ENCODE measurements around the gene ZMYM5.

Gene ZMYM5

DNA sequence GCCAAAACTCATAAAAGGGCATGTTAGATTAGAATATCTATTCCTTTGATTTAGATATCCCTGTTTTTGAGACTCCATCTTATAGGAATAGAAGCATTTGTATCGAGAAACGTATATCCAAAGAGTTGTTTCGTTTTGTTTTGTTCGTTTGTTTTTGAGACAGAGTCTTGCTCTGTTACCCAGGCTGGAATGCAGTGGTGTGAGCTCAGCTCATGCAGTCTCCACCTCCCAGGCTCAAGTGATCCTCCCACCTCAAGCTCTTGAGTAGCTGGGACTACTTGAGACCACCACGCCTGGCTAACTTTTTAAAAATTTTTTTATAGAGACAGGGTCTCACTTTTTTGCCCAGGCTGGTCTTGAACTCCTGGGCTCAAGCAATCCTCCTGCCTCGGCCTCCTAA, 26.6 kb upstream of the ZMYM5 start:
- H3K4me2 ChIP-seq, result no peak overlapping the region
- no peaks in the 10 kb centered on the region for H3K79me2 ChIP-seq (ENCODE audit: insufficient read depth, low read depth)
- H3K36me3 ChIP-seq (ENCODE audit: insufficient read depth), result no peaks in the 10 kb centered on the region
- H3K9ac ChIP-seq, result no peak overlapping the region
- H2AFZ ChIP-seq (ENCODE audit: low read depth), result no peak overlapping the region
- H4K20me1 ChIP-seq (ENCODE audit: insufficient read depth), result no peaks in the 10 kb centered on the region
- H3K4me1 ChIP-seq (ENCODE audit: low read depth, poor library complexity, severe bottlenecking), result no peaks in the 10 kb centered on the region
- no peak overlapping the region for H3K4me3 ChIP-seq (IDR thresholded peaks at IDR 0.05; ENCODE audit: insufficient read depth, low read depth, low read length)
- no peaks in the 10 kb centered on the region for H3K27me3 ChIP-seq (ENCODE audit: insufficient read depth, low read depth)
- no peak overlapping the region for H3K27ac ChIP-seq
- TF ChIP-seq CTCF (conservative IDR thresholded peaks at IDR 0.05; ENCODE audit: low read depth, low read length), result no peak

DNA sequence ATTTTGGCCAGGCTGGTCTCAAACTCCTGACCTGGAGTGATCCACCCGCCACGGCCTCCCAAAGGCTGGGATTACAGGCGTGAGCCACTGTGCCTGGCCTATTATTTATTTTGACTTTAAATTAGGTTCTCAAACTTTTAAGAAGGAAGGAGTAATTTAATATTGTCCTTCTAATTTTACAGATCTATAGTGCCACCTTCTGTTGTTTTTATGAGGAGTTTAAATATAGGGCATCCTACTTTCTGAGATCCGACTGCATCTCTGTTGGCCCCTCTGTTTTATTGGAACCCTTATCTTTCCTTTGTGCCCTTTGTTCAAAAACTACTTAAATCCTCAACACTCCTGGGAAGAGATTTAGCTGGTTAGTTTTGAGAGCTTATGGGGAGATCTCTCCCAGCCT, 25.4 kb upstream of the ZMYM5 start:
- Histone ChIP-seq H3K79me2 (ENCODE audit: insufficient read depth, low read depth) (no peaks in the 10 kb centered on the region), H4K20me1 (ENCODE audit: insufficient read depth) (no peaks in the 10 kb centered on the region), H3K4me2 (no peak overlapping the region), H3K27ac (no peak overlapping the region), H3K4me1 (ENCODE audit: low read depth, poor library complexity, severe bottlenecking) (no peaks in the 10 kb centered on the region), H3K36me3 (ENCODE audit: insufficient read depth) (no peaks in the 10 kb centered on the region), H3K27me3 (ENCODE audit: insufficient read depth, low read depth) (no peaks in the 10 kb centered on the region), H2AFZ (ENCODE audit: low read depth) (no peak overlapping the region), H3K4me3 (IDR thresholded peaks at IDR 0.05; ENCODE audit: insufficient read depth, low read depth, low read length) (no peak overlapping the region), H3K9ac (no peak overlapping the region)
- TF ChIP-seq CTCF (conservative IDR thresholded peaks at IDR 0.05; ENCODE audit: low read depth, low read length), result no peak

DNA sequence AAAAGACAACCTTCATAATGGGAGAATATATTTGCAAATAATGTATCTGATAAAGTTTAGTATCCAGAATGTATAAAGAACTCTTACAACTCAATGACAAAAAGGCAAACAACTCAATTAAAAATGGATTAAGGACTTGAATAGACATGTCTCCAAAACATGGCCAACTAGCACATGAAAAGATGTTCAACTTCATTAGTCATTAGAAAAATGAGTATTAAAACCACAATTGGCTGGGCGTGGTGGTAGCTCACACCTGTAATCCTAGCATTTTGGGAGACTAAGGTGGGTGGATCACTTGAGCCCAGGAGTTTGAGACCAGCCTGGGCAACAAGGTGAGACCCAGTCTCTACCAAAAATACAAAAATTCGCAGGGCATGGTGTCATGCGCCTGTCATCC, 18.8 kb upstream of the ZMYM5 start:
- Histone ChIP-seq H3K4me3 (IDR thresholded peaks at IDR 0.05; ENCODE audit: insufficient read depth, low read depth, low read length) (no peak overlapping the region), H3K9ac (no peak overlapping the region), H3K4me1 (ENCODE audit: low read depth, poor library complexity, severe bottlenecking) (no peaks in the 10 kb centered on the region), H3K36me3 (ENCODE audit: insufficient read depth) (no peaks in the 10 kb centered on the region), H2AFZ (ENCODE audit: low read depth) (no peak overlapping the region), H3K27ac (no peak overlapping the region), H3K27me3 (ENCODE audit: insufficient read depth, low read depth) (no peaks in the 10 kb centered on the region), H4K20me1 (ENCODE audit: insufficient read depth) (no peaks in the 10 kb centered on the region), H3K79me2 (ENCODE audit: insufficient read depth, low read depth) (no peaks in the 10 kb centered on the region), H3K4me2 (no peak overlapping the region)
- no peak for TF ChIP-seq CTCF (conservative IDR thresholded peaks at IDR 0.05; ENCODE audit: low read depth, low read length)

DNA sequence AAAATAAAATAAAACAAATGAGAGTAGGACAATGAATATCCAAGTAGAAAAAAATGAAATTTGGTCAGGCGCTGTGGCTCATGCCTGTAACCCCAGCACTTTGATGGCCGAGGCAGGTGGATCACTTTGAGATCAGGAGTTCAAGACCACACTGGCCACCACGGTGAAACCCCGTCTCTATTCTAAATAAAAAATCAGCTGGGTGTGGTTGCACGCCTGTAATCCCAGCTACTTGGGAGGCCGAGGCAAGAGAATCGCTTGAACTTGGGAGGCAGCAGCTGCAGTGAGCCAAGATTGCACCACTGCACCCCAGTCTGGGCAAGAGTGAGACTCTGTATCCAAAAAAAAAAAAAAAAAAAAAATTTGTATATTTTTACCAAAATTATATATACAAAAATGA, 18.2 kb upstream of the ZMYM5 start:
- no peaks in the 10 kb centered on the region for H3K79me2 ChIP-seq (ENCODE audit: insufficient read depth, low read depth)
- no peaks in the 10 kb centered on the region for H4K20me1 ChIP-seq (ENCODE audit: insufficient read depth)
- no peak overlapping the region for H3K9ac ChIP-seq
- no peaks in the 10 kb centered on the region for H3K4me1 ChIP-seq (ENCODE audit: low read depth, poor library complexity, severe bottlenecking)
- no peak overlapping the region for H3K4me2 ChIP-seq
- no peak overlapping the region for H3K27ac ChIP-seq
- no peaks in the 10 kb centered on the region for H3K36me3 ChIP-seq (ENCODE audit: insufficient read depth)
- H3K4me3 ChIP-seq (IDR thresholded peaks at IDR 0.05; ENCODE audit: insufficient read depth, low read depth, low read length), result no peak overlapping the region
- TF ChIP-seq CTCF (conservative IDR thresholded peaks at IDR 0.05; ENCODE audit: low read depth, low read length), result no peak
- H3K27me3 ChIP-seq (ENCODE audit: insufficient read depth, low read depth), result no peaks in the 10 kb centered on the region
- H2AFZ ChIP-seq (ENCODE audit: low read depth), result no peak overlapping the region

Measured in KMS-11 (cell line).